Esophagus squamous epithelium (tissue), 5 donors: ENCODE results near the gene PMEPA1. TPM values are rescaled to one million over a fixed set of nuclear protein-coding genes. Genes with fewer than 3 reads are reported as not detected.
A peak's percentile ranks its signal among the peaks of the same experiment; 100 is the strongest.

Source experiments
- DNase-seq: peaks from one replicate; lab custom pipeline; 2025; lab: John Stamatoyannopoulos, UW
- H3K27ac ChIP-seq, 4 donors: fragments of 200-600 bp; sonication (generic); one replicate each; pipeline ENCODE4 v1.5.1; 2016 to 2019; ENCODE audit warnings: mild to moderate bottlenecking in 1 of 4
- H3K27me3 ChIP-seq, 4 donors: fragments of 200-600 bp; sonication (generic); 1 replicate in 3 of 4; 2 replicates in 1 of 4; pipeline versions ENCODE4 v1.5.1 to v1.6.0; 2017 to 2021; ENCODE audit warnings: antibody characterized with exemption in 1 of 4
- H3K36me3 ChIP-seq, 3 donors: fragments of 200-600 bp; sonication (generic); one replicate each; pipeline ENCODE4 v1.5.1; 2016 to 2019
- H3K4me1 ChIP-seq, 3 donors: fragments of 200-600 bp; sonication (generic); one replicate each; pipeline ENCODE4 v1.5.1; 2017 to 2019
- H3K4me3 ChIP-seq, 4 donors: fragments of 200-600 bp; sonication (generic); 1 replicate in 3 of 4; 2 replicates in 1 of 4; pipeline ENCODE4 v1.5.1; 2016 to 2019; ENCODE audit warnings: mild to moderate bottlenecking in 2 of 4, moderate library complexity in 1 of 4
- H3K9me3 ChIP-seq, 3 donors: fragments of 200-600 bp; sonication (generic); one replicate each; pipeline ENCODE4 v1.5.1; 2016 to 2019
- CTCF ChIP-seq, 6 experiments: fragments of 450-650 bp in 4 of 6; fragments of 200-600 bp in 2 of 6; sonication (generic) in 2 of 6; IDR thresholded peaks; one replicate each; pipeline ENCODE4 v1.5.1; 2016 to 2019; ENCODE audit warnings: antibody characterized with exemption in 6 of 6, mild to moderate bottlenecking in 4 of 6, moderate library complexity in 4 of 6
- POLR2A ChIP-seq, 4 donors: fragments of 450-650 bp; IDR thresholded peaks; one replicate each; pipeline ENCODE4 v1.6.1; 2017; ENCODE audit warnings: antibody characterized with exemption in 4 of 4, mild to moderate bottlenecking in 4 of 4, moderate library complexity in 3 of 4
- WGBS, 2 donors: methylation state at CpG; one replicate each; pipeline ENCODE4 v1.1.5; 2018; 5-methylcytosine and 5-hydroxymethylcytosine counted together
- intact Hi-C: fragments of 100-400 bp; cut with DNase I; formaldehyde crosslinking; loops from one replicate; pipeline ENCODE4 v1.15.0; 2022
- total RNA-seq, 4 donors: library from RNA; depleted of rRNA; stranded (reverse); fragments of >200 nt; gene quantifications; one replicate each; pipeline ENCODE4 v1.1.0, GENCODE V29; 2016
- donor health status: DM: yes; HTN: yes; CAD: no.

PMEPA1 gene
- total RNA-seq, 4 donors from 2014 or later: 0.95 to 4.6 (median 2.6) TPM

DNA sequence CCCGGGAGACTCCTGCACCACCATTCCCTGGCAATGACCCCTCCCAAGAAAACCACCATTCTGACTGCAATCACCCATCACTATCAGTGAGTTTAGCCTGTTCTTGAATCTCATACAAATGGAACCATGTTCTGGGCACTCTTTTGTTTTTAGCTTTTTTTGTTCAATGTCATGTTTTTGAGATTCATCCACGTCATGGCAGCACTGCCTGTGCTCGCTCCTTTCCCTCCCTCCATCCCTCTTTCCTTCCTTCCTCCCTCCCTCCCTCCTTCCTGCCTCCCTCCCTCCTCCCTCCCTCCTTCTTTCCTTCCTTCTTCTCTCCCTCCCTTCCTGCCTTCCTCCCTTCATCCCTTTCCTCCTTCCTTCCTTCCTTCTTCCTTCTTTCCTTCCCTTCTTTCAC lies 44.4 kb upstream of the PMEPA1 start:
- H3K27ac ChIP-seq: no peak overlapping the region
- no peak overlapping the region for H3K4me3 ChIP-seq
- WGBS, 2 donors: 57 to 65% methylated on average over 3 of the region's 3 CpGs
- H3K4me1 ChIP-seq: peaks cover 2 to 8% (median 4%) of the 10 kb centered on the region in 3 donors
- H3K9me3 ChIP-seq: no peaks in the 10 kb centered on the region
- intact Hi-C loops: no loop called here
- TF ChIP-seq CTCF (IDR thresholded peaks at IDR 0.05): no peak
- H3K36me3 ChIP-seq: no peaks in the 10 kb centered on the region
- H3K27me3 ChIP-seq: peaks cover 0 to 29% (median 0%) of the 10 kb centered on the region in 4 donors
- DNase-seq: no peak

GRCh38 chr20:57753332-57754164 lies 43.7 kb upstream of the PMEPA1 start:
- TF ChIP-seq POLR2A (IDR thresholded peaks at IDR 0.05) (no peak), CTCF (IDR thresholded peaks at IDR 0.05) (no peak)
- no peak for DNase-seq
- 74 to 75% methylated on average over 8 to 11 of the region's 14 CpGs for WGBS, 2 donors

DNA sequence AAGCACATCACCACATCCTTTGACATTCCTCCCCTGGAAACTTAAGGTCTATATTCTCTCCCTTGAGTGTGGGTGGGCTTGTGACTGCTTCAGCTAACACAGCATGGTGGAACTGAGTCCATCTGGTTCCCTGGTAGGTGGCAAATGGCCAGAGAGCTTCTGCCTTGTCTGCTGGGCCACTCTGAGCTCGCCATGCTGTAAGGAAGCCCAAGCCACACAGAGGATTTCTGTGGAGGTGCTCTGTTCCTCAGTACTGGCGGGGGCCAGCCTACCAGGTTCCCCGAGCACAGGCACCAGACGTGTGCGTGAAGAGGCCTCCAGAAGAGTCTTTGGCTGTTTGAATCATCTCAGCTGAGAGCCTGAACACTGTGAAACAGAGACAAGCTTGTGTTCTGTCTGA lies 41.6 kb upstream of the PMEPA1 start:
- no peak overlapping the region for H3K27ac ChIP-seq
- WGBS, 2 donors: 60 to 80% methylated on average over 1 of the region's 5 CpGs
- H3K27me3 ChIP-seq: peaks cover 0 to 31% (median 0%) of the 10 kb centered on the region in 4 donors
- no peak overlapping the region for H3K4me3 ChIP-seq
- no peaks in the 10 kb centered on the region for H3K36me3 ChIP-seq
- intact Hi-C loops: no loop called here
- DNase-seq: no peak
- TF ChIP-seq POLR2A (IDR thresholded peaks at IDR 0.05) (no peak), CTCF (IDR thresholded peaks at IDR 0.05) (no peak)
- H3K9me3 ChIP-seq: no peaks in the 10 kb centered on the region
- peaks cover 16 to 32% (median 18%) of the 10 kb centered on the region in 3 donors for H3K4me1 ChIP-seq

More at GRCh38 chr20:57753332-57754164, 43.7 kb upstream of the PMEPA1 start:
- H3K9me3 ChIP-seq: no peaks in the 10 kb centered on the region
- intact Hi-C loops: no loop called here
- peaks cover 0 to 35% (median 0%) of the 10 kb centered on the region in 4 donors for H3K27me3 ChIP-seq
- H3K4me3 ChIP-seq: no peak overlapping the region
- H3K36me3 ChIP-seq: no peaks in the 10 kb centered on the region
- H3K4me1 ChIP-seq: peaks cover 9 to 15% (median 10%) of the 10 kb centered on the region in 3 donors
- no peak overlapping the region for H3K27ac ChIP-seq

DNA sequence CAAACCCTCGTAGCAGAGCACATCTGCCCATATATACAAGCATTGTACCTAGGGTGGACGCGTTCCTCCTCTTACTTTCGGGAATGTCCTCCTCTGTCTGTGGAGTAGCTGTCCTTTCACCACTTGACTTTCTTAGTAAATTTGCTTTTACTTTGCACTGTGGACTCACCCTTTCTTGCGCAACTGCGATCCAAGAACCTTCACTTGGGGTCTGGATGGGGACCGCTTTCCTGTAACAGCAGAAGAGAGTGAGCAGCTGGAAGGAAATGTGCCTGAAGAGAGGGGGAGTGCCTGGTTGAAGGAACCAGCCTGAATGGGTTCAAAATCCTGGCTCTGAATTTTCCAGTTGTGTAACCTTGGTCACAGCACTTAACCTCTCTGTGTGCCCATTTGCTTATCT lies 40.1 kb upstream of the PMEPA1 start:
- no peak for DNase-seq
- Histone ChIP-seq H3K27me3 (peaks cover 0 to 27% (median 0%) of the 10 kb centered on the region in 4 donors), H3K36me3 (no peaks in the 10 kb centered on the region), H3K4me3 (no peak overlapping the region), H3K9me3 (no peaks in the 10 kb centered on the region), H3K4me1 (peaks cover 16 to 32% (median 18%) of the 10 kb centered on the region in 3 donors), H3K27ac (peak overlapping the region in 2 of 4 donors; percentile 69 to 84)
- WGBS, 2 donors: 67 to 75% methylated on average over 5 to 7 of the region's 7 CpGs
- no peak for TF ChIP-seq CTCF (IDR thresholded peaks at IDR 0.05)
- TF ChIP-seq POLR2A (IDR thresholded peaks at IDR 0.05): no peak
- intact Hi-C loops: no loop called here

- peak overlapping the region; percentile 10 to 63 (median 32) for H3K4me3 ChIP-seq
These were observed 39.4 kb upstream of the PMEPA1 start for GRCh38 chr20:57749131-57749690.

More at GRCh38 chr20:57749131-57749690, 39.4 kb upstream of the PMEPA1 start:
- intact Hi-C loops: no loop called here
- H3K27me3 ChIP-seq: peaks cover 0 to 27% (median 0%) of the 10 kb centered on the region in 4 donors
- DNase-seq: no peak
- TF ChIP-seq CTCF (IDR thresholded peaks at IDR 0.05) (no peak), POLR2A (IDR thresholded peaks at IDR 0.05) (no peak)
- H3K27ac ChIP-seq: peak overlapping the region; percentile 51 to 84 (median 62)
- 18 to 29% methylated on average over 8 to 13 of the region's 13 CpGs for WGBS, 2 donors
- no peaks in the 10 kb centered on the region for H3K9me3 ChIP-seq
- H3K4me1 ChIP-seq: peaks cover 16 to 32% (median 18%) of the 10 kb centered on the region in 3 donors
- H3K36me3 ChIP-seq: no peaks in the 10 kb centered on the region
